Kasumi-1 (cell line): ENCODE results near the gene NFIA.

Experiments used
- DNase-seq, 2 experiments: peaks; one replicate each; lab custom pipeline; 2025; lab: John Stamatoyannopoulos, UW

NFIA gene

DNA sequence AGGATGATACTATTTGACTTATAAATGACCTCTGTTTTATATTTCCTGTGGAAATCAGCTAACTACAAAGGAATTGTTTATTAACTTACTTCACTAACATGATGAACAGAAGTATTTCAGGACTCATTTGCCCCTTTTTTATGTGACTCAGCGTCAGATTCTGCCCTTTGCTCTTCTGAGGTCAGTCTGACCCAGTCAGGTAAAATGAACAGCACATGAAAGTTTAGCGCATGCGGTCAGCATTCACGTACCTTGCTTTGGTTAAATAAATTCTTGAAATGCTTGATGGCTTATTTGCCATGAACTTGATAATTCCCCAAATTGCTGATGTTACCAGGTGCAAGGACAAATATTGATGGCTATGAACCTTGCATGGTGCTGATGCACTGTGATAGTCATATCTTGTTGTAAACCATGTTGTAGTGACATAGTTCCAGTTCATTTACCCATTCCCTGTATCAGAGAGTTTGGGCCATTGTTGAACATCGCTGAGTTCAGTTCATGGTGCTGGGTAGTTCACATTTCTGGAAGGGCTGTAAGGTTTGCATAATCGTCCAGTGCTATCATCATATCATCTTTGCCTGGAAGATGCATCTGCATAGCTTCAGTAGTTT, 133.4 kb downstream of the NFIA start:
- no peak for DNase-seq

DNA sequence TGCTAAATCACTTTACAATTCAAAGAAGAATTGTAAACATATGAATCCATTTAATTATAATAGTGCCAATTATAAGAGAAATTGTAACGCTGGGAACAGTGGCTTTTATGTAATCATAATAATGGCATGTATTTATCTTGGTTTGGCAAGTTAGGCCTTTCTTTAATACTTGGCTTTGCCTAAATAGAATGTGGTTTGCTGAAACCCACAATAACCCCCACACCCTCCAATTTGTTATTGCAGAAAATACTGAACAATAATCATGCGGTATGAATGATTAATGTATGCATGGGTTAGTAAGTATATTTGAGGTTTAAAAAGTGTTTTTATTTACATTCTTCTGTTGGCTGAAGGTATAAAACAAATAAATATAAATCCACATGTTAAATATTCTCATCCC, 138.2 kb downstream of the NFIA start:
- DNase-seq = no peak

DNA sequence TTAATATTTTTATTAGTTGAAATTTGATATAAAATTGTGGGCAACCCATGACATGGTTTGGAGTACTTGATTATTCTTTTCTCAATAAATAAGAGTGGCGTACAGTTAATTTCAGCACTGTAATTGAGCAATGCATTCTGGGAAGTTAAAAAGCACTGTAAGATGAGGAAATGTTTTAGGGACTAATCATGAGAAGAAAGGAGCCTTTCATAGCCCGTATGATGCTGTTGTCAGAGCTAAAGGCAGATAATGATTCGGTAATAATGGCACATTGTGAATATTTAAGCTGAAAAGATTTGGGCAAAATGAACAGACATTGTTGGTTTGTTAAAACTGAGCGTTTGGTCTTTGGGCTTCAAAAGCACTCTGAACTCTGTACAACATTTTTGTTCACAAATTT, 139.3 kb downstream of the NFIA start:
- no peak for DNase-seq

DNA sequence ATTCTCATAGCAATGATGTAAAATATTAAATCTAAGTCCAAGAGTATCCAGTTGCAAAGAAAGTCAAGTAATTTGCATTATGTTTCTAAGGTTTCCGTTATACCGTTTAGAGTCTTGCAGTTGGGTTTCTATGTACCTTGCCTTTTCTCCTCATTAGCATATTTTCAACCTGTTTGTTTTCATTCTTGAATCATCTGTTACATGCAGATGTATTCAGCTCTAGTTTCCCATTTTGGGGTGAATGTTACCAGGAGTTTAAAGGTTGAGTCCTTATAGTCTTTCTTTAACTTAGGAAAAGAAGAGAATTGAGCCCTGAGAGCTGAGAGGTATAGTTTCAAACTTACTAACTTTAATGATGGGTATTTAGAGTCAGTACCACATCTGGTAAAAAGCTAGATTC, 139.9 kb downstream of the NFIA start:
- no peak for DNase-seq

DNA sequence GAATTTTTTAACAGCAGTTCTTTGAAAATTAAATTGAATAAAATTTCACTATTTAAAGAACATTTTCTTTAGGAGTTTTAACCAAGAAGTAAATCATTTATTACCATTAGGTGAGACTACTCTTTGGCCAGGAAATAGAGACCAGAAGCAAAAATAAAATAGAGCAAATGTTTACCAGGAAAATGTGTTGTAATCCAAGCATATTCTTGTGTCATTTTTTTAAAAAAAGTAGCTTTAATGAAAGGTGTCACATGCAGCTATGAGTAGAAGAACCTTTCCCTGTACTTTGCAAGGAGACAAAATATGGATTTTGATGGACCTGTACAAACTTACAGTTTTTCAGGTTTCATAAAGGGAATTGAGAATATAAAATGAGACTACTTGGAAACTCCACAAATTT, 140.8 kb downstream of the NFIA start:
- no peak for DNase-seq

DNA sequence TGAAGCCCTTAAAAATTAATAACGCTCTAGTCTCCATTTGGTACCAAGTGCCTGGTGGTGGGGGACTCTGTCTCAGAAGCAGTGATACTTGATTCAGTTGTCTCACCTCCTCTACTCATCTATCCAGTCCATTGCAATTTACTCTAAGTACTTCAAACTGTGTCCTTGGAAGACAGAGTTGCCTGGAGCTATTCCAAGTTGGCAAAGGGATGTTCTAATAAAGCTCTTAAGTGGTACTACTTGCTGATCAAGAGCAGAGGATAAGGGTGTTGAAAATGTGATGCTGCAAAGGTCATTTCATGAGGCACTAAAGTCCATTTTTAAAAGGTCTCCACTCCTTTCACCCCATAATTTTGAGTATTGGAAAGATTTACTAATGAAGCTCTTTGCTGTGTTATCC, 142.2 kb downstream of the NFIA start:
- no peak for DNase-seq

DNA sequence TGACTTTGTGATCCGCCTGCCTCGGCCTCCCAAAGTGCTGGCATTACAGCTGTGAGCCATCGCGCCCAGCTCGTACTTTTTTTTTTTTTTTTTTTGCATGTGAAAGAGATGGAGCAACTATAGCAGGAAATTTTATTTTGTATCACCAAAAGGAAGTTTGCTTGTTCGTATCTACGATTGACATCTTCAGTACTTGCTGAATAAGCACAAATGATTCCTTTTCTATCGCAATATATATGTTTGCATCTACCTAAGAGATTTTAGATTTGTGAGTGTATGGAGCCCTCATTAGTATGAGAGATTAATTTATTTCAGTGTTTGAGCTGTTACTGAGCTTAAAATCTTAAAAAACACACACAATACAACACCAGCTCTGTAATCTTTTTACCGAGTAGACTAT, 143.1 kb downstream of the NFIA start:
- no peak for DNase-seq

DNA sequence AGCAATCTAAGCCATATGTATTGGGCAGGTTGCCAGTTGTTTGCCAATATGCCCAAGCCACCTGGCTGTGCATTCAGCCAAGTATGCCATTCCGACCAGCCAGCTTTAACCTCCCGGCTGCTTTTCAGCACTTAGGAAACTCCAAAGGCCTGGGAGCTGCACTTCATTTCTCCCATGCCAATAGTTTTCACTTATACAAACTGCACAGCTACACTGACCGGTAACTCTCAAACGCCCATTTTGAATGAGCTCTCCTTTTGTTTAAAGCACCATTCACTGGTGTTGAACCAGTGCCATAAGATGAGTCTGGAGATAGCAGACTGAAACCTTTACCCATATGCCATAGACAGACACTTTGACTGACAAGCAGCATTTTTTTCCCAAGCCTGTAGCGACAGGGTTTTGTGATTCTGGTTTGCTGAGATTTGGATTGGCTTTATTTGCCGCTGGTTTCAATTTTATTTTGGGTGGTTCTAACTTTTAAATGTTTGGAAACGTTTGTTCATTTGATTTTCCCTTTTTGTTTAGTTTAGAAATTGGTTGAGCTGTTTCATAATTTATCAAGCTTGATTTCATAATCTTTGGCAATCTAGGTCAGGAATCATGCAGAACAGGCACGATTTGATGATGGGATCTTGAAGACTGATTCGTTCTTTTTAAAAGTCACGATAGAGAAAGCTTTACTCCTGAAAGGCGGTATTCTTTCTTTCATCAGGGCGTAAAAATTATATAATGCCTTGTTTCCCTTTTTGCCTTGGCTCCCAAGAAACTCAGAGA, 144.6 kb downstream of the NFIA start:
- DNase-seq = no peak

DNA sequence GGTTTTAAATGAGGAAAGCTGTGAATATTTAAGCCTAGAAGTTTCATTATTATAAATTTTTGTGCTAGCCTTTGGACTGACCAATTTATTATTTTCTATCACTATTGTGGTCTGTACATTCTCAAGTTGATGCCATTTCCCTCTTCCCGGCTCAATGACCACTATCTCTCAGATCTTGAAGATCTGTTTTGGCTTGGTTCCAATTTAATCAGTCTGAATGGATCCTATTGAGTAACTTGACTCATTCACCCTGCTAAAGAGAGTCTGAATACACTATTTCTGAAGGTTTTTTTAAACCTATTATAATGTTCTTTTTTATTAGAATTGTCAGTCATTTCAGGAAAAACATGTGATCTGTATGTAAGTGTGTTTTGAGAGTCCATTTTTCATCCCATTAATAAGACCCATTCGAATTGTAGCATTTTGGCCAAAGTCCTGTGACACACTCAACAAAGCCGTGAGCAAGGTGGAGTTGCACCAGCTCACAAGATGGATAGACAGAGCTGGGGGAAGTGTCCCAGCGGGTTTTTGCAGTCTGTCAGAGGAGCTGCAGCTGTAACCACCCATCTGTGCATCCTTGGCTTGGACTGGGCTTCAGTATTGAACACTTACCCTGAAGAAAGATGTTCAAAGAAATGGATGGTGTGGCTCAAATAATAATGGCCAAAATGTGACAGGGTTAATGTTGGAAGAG, 145.6 kb downstream of the NFIA start:
- no peak for DNase-seq

DNA sequence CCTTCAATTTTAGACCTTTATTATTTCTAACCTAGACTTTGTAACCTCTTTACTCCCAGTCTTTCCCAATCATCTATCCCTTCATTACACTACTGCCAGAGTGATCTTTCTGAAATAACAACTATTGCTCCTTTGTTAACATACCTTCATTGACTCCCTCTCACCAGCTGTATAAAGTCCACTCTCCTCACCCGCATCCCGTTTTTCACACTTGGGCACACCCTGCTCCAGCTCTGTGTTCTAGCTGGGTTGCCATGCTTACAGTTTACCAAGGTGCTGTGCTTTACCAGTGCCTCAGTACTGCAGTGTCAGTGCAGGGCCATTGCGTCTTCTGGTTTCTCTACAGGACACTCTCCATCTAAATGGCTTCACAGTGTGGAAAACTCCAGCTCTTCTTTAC, 148.2 kb downstream of the NFIA start:
- no peak for DNase-seq

DNA sequence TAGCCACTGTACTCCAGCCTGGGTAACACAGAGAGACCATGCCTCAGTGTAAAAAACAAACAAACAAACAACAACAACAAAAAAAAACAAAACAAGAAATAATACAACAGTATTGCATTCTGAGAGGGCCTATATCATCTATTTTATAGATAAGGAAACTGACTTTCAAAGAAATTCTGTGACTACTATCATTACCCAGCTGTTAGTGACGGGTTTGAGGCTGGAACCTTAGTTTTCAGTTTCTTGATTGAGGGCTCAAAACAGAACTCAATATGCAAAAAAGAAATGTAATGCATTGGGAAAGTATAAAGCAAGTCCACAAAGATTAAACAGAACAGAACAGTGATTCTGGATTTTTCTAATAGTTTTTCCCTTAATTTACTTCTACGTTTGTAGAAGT, 149.4 kb downstream of the NFIA start:
- no peak for DNase-seq

DNA sequence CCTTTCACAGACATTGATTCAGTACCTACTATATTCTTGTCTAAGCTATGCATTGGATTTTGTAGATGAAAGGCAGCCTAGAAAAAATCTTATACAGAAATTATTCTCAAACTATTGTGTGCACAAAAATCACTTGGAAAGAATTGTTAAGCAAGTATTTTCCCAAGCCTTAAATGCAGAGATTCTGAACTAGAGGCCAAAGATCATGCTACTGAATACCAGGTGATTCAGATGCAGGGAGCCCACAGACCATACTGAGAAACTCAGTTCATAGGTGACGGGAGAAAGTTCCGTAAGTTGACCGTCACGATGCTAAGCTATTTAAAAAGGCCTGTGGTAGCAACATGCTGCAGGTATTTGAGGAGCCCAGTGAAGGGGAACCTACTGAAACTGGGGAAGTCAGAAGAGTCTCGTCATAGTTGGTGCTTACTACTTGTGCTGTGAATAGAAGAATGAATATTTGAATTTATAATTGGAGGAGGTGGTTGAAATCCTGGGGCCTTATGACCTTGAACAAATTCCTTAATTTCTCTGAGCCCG, 150.8 kb downstream of the NFIA start:
- no peak for DNase-seq

DNA sequence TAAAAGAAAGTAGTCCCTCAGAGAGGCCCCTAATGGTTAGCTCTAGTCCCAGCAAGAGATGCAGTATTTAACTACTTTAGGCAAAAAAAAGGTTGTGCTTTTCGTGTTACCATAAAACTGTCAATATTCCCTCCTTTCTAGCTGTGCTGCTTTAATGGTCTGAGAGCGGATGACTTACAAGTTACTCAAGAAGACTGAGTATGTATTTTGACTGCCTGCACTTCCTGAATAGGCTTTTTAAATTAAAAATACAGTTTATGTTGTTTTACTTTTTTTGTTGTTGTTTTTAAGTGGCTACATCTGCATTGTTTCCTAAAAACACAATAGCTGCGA, 152.2 kb downstream of the NFIA start:
- DNase-seq = no peak

DNA sequence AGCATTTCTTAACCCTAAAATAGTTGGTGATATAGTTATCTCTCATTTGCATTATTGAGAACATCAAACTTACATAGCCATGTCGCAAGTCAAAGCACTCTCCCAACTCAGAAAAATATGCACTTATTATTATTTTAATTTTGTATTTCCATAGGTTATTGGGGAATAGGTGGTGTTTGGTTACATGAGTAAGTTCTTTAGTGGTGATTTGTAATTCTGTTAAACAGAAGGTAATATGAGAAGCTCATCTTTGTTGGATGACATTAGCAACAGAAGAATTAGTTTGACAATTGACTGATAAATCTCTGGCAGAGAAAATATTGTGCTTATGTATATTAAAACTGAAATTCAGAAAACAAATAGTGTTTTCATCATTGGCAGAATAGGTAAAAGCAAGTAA, 154.8 kb downstream of the NFIA start:
- DNase-seq = no peak

DNA sequence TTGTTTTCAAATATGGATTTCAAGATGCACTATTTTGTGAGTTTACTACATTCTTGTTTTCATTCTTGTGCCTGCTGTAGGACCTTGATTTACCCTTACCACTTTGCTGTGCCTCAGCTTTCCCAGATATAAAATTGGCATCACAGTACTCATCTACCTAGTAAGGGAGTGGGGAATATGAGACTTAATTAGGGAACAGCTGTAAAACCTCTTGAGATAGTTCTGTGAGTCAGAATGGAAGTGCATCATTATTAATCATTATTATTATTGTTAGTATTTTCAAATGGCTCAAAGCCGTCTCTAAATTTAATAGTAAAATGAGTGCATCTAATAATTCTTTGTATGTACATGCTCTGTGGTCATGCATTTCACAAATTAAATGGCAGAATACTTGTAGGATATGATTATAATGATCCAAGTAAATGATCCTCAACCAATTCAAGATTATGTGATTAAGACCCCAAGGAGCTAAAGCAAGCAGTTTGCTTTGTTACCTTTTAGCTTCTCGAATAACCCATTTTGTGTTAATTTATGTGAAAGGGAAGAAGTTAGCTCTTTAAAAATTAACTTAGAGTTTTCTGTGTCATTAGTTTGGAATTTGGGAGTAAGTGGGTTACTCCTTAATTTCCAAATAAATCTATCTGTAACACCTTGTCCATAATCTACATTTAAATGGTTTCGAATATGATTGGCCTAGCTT, 155.4 kb downstream of the NFIA start:
- no peak for DNase-seq

DNA sequence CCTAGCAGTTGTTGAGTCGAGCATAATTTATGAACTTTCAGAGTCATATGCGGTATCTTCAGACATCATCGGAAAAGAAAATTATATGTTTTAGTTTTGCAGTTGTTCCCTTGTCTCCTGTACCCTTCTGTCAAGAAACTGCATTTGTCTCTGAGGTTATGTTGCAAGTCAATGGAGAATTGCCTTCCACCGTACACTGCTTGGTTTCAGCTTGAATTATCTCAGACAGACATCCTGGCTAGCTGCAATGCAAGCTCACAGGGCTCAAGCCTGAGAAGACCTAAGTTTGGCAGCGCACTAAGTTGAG, 156.0 kb downstream of the NFIA start:
- no peak for DNase-seq

DNA sequence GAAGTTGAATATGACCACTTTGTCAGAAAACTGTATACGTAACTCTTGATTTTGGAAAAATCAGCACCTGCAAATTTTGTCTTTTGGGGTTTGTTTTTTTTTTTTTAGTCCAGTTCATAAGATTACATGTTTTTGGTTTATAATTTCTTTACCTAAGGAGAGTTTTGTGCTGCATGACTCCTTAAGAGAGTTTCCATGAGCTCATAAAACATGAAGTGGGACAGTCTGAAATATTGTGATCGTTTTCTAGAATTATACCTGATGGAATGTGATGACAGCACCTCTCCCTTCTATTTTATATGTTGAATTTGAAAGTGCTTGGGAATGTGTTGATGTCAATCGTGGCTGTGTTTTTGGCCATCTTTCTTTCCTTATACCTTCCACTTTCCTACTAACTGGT, 158.5 kb downstream of the NFIA start:
- no peak for DNase-seq

DNA sequence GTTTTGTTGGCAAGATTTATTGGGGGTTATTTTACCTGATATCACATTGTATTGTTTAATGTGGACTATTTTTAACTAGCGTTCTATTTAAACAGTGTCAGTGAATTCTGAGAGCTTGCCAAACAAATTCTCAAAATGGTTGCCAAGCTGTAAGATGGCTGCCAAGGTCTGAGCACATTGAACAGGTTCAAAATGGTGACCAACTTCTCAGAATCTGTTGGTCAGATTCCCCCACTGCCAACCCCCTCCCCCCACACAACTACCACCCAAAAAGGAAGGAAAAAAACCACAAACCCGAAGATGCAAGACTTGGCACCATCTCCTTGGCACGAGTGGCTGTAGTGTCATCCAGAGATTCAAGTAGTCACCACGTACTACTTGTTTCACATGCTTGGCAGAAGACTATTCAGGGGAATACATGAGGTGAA, 159.1 kb downstream of the NFIA start:
- DNase-seq = no peak

DNA sequence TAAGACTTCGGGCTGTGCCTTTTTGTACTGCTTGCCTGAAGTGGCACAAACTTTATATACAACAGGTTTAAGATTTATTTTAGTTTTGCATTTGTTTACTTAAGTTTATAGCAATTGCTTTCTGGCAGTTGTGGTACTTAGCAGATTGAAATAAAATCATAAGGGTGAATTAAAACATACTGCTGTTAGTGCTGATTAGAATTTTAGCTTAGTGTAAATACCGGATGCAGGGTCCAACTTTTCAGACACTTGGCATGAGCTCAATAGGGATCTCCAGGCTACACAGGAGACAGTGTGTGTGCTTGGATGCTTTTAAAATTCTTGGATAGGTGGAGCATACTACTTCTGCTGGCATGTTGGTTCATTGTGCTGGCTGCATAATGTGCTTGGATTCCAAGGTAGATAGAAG, 159.6 kb downstream of the NFIA start:
- no peak for DNase-seq

DNA sequence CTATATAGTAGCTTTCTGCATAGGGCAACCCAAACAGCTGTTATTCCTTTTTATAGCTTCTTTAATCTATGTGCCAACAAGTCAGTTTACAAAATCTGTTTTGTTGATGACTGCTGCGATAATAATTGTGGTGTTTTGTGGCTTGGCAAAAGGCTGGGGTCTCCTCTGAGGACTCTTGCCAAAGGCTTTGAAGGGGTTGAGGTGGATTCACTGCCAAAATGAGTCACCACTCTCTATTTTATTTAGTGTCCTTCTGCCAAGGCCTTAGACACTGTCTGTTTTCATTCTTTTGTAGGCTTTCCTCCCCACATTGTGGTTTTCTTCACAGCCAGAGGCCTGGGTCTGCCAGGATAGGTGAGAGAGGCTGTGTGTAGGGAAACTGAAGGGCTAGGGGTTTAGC, 161.8 kb downstream of the NFIA start:
- no peak for DNase-seq

DNA sequence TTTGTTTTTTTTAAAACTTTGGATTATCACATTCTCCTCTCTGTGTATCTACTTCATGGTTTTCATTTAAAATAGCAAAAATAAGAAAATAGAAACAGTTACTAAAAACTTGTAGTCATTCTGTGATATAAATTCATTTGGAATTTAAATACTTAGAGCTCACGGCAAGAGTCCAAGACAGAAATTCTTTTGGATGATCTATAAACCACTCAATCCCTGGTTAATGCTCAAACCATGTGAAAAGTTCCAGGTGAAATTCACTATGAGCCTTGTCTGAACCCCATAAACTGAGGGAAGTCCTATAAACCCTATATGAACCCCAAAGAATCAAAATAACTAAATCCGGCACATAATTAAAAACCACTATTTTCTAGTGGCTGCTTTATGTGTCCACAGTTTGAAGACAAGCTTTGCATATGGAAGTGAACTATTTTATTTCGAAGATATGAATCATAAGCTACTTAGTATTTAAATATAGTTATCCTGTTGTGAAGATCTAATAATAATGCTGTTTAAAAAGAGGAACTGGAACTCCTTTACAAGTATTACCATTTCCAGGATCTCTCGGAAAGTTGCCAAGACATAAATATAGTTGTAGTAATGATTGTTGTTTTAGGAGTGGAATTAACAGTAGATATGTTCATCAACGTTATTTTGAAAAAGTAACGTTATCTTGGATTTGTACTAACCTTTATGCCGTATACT, 163.5 kb downstream of the NFIA start:
- no peak for DNase-seq
